ENCODE results near the gene VSTM2L.

Gene VSTM2L

DNA sequence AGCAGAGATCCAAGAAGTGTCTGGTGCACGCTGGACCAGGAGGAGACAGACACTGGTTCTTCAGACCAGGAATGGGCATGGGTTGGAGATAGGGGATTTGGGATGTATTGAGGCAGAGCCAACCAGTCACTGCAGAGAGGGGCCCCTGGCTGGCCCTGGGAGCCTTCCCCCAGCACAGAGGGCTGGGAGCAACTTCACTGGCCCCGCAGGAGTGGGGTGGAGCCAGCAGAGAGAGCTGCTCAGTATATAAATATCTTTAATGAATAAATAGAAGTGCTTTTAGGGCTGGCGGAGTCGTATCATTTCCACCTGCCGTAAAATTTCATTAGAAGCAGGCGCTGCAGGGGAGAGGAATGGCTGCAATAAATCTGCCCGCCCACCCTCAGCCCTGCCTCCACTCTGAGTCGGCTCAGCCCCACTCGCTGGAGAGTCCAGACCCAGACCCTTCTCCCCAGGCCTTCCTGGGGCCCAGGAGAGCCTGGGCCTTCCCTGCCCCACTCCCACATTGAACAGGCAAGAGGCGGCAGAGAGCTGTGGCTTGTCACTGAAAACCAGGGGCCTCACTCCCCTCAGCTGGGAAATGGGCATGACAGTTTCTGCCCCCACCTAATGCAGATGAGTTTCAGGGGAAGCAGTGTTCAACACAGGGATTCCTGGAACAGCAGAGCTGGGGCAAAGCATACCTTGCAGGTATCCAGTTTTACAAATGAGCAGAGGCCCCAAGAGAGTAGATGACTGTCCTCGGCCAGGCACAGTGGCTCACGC, 23.9 kb upstream of the VSTM2L start:
- DNase-seq (ENCODE audit: low read depth), result no peak

DNA sequence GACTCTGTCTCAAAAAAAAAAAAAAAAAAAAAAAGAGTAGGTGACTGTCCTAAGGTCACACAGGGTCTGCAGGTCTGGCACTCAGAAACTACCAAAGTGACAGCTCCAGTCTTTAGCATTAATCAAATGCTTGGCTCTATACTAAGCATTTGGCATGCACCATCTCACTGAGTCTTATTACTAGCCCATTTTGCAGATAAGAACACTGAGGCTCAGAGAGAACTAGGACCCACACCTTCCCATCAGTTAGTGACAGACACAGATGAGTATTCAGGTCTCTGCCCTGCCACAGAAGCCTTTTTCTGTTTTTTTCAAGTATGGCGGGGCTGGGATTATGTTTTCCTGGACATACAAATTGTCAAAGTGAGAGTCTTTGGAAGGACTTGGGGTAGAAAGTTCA, 23.1 kb upstream of the VSTM2L start:
- DNase-seq (ENCODE audit: low read depth), result no peak

DNA sequence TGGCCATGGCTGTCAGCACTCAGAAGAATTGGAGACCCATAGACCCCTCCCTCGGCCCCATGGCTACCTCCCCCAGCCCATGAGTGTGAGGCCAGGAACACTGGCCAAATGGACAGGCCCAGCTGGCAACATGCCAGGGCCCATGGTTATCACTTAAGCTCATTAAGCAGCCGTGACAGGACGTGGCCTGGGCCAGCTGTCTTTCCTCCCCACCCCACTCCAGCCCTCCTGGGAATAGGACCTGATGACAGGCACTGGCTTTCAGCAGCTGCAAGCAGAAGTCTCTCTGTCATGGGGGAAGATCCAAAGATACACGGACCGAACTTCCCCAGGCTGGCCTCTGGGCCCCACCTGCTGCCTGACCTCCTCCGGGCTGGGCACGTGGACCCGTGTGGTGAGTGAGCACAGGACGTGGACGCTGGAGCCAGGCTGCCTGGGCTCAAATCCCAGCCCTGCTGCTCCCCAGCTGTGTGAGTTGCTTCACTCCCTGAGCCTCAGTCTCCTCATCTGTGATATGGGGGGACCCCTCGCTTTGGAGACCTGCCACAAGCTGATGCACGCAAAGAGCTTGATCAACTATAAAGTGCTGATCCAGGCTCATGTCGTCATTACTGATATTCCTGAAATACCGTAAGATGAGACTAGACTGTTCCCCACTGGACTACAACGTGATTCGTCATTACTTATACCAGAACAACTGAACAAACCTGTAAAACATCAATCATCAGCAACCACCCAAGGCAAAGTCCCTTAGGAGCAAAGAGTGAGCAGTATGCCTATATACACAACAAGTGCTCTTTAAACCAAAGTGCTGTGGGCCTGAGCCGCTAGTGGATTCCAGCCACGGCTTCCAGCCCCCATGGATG, 22.0 kb upstream of the VSTM2L start:
- no peak for DNase-seq (ENCODE audit: low read depth)

DNA sequence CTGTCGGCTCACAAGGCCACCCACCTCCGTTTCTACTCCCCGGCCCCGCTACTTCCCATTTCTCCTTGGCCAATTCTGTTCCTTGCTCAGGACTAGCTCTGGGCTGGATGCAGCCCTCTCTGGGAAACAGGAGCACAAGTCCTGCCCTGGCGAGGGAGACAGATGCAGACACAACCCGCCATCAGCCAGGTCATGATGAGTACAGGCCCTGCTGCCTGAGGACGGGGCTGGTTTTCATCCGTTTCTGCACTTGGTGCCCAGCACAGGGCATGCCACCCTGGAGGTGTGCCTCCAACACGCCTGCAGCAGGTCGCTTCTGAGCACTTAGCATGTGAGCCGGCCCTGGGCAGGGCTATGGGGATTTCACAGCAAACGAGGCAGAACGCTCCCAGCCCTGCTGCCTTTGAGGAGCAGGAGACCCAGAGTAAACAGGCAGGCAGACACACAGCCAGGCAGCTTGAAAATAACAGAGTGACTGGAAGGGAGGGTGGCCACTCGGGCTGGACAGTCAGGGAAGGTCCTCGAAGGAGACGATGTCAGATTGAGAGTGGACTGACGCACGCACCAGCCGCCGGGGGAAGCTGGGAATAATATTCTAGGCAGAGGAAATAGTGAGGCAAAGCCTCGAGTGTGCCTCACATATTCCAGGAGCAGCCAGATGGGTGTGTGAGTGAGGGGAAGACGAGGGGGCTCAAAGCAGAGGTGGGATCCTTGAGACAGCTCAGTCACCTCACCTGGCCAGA, 21.2 kb upstream of the VSTM2L start:
- DNase-seq (ENCODE audit: low read depth), result no peak

DNA sequence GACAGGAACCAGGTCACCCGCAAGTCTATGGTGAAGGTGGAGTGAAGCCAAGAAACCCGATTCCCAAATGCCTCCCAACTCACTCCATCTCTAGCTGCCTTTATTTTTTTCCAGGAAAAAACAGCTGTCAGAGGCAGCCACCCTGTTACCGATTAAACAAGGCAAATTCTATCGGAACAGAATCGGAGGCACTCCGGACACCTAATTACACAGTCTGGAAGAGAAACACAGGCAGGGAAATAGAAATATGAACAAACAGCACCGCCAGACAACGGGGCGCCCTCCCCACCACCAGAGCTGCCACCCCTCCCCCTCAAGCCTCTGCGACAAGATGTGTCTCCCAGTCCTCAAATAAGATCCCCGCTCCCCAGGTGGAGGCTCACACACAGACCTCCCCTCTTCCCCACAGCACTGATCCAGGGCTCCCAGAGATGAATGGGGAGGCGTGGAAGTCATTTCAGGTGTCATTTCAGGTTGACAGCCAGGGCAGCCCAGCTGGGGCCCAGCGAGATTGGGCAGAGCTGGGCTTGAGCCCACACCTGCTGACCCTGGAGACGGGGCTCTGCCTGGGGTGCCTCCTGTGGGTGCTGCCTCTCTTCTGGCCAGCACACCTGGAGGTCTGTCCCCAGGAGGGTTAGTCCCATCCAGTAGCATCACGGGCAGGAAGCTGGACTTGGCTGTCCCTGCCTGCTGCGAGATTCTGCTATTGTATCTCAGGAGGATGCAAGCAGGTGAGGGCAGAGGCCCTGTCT, 19.8 kb upstream of the VSTM2L start:
- DNase-seq (ENCODE audit: low read depth), result no peak

DNA sequence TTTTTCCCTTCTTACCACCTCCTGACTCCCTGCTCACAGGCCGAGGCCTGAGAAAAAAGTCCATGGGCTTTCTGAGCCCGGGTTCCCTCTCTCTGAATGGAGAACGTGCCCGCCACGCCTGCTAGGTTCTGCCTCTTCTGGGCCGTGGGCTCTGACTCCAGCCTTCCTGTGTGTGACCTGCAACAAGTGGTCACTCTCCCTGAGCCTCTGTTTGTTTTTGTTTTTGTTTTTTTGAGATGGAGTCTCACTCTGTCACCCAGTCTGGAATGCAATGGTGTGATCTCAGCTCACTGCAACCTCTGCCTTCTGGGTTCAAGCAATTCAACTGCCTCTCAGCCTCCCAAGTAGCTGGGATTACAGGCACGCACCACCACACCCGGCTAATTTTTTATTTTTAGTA, 17.9 kb upstream of the VSTM2L start:
- no peak for DNase-seq (ENCODE audit: low read depth)

DNA sequence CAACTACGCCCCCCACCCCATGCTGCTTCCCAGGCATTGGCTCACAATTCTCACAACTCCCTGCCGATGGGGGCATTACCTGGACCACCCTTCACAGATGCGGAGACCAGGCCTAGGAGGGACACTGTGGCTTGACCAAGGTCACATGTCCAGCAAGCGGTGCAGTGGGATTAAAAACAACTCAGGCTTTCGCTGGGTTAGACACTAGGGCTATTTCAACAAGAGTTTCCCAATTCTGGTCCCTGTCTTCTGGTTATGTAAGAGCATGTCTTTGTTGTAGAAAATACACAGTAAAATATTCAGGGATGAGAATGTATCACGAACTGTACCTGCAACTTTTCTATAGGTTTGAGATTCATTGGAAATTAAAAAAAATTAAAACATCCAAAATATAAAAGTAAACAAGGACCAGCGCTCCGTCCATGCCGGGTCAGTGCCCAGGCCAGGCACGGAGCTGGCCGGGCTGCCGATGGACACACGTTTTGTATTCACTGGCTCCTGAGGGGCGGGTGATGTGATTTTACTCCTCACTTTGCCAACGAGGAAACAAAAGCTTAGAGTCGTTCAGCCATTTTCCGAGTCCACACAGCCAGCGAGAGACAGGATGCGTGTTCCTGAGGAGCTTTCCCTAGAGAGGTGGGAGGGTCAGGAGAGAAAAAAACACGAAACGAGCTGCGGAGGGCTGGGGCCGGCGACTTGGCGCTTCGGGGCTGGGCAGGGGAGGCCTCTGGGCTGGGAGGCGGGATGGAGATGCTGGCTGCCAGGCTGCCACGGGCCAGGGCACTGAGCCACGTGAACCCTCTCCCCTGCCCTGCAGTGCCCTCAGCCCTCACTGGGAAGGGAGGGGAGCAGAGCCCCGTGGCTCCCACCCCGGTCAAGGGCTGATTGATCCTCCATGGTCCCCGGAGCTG, 17.1 kb upstream of the VSTM2L start:
- no peak for DNase-seq (ENCODE audit: low read depth)

DNA sequence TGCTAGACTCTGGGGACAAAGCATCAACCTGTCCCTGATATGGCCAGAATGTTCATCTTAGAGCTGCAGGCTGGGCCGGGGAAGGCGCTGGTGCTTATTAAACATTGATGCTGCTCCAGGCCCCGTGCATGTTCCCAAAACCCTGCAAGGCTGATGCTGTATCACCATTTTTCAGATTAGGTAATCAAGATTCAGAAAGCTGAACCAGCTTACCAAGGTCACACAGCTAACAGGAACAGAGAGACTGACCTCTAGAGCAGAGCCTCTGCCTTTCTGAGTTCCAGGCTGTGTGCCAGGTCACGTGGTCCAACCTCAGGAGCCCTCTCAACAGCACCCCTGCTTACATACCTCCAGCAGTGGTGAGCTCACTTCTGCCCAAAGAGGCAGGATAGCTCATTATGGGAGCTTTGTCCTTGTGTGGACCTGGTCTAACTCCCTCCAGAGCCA, 16.1 kb upstream of the VSTM2L start:
- no peak for DNase-seq (ENCODE audit: low read depth)

DNA sequence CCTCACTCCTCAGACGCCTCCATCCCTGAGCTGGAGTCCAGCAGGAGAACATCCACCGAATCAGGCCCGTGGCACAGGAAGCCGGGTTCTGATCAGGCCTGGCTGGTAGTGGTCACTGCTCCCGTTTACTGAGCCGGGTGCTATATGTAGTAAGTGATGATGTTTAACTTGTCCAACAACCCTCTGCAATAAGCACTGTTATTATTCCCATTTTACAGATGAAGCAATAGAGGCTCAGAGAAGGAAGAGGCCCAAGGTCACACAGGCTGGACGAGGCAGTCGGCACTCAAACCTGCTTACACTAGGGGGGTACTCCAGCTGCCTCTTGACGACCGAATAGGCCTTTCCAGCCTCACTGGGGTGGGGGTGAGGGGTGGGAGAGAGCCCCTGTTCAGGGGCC, 14.3 kb upstream of the VSTM2L start:
- no peak for DNase-seq (ENCODE audit: low read depth)

DNA sequence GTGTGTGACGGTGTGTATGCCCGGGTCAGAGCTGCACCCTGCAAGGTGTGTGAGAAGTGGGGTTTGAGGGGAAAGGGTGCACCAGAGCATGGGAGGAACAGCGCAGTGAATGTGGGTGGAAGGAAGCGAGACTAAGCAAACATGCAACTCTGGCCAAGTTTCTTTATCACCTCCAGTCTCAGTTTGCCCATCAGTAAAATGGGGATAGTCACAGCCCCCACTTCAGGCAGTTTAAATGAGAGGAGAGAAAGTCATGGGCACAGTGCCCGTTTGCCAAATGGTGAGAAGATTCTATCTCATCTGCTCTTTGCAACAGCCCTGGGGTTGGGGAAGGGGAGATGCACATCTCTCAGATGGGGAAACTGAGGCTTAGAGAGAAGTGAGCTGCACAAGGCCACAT, 12.8 kb upstream of the VSTM2L start:
- DNase-seq (ENCODE audit: low read depth), result no peak

DNA sequence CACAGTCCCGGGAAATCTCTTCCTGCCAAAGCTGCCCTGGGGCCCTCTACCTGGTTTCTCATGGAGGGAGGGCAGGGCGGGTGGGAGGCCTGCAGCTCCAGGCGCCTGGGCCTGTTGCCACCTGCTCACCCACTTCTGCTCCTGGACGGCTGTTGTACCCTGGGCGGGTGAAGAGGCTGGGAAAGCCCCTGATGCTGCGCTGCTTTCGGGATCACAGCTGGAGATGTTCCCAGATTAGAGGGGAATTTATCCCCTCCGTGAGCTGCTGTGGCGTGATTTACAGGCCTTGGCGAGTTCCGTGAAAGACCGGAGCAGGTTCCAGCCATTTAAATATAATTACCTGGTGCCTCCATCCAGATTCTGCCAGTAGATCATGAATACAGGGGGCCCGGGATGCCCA, 12.3 kb upstream of the VSTM2L start:
- DNase-seq (ENCODE audit: low read depth), result no peak

DNA sequence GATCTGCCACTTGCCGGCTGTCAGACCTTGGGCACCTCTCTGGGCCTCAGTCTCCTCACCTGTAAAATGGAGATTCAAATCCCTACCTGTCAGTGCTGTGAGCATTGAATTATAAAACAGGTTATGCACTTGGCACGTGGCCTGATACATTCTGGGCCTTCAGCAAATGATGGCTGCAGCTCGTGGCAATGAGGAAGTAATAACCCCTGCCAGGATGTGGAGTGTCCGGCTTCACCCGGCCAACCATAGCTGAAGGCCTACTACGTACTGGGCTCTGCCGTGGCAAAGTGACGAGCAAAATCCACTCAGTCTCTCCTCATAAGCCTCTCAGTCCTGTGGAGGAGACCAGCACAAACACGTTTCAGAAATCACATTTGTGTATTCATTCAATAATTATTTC, 10.9 kb upstream of the VSTM2L start:
- DNase-seq (ENCODE audit: low read depth), result no peak

DNA sequence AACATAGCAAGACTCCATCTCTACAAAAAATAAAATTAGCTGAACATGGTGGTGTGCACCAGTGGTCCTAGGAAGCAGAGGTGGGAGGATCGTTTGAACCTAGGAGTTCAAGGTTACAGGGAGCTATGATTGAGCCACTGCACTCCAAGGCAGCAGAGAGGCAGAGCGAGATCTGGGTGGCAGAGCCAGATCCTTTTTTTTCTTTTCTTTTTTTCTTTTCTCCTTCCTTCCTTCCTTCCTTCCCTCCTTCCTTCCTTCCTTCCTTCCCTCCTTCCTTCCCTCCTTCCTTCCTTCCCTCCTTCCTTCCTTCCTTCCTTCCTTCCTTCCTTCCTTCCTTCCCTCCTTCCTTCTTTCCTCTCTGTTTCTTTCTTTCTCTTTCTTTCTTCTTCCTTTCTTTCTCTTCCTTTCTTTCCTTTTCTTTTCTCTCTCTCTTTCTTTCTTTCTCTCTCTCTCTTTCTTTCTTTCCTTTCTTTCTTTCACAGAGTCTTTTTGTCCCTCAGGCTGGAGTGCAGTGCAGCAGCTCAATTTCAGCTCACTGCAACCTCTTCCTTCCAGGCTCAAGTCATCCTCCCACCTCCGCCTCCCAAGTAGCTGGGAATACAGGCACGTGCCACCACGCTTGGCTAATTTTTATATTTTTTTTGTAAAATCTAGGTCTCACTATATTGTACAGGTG, 9.2 kb upstream of the VSTM2L start:
- DNase-seq (ENCODE audit: low read depth), result no peak

DNA sequence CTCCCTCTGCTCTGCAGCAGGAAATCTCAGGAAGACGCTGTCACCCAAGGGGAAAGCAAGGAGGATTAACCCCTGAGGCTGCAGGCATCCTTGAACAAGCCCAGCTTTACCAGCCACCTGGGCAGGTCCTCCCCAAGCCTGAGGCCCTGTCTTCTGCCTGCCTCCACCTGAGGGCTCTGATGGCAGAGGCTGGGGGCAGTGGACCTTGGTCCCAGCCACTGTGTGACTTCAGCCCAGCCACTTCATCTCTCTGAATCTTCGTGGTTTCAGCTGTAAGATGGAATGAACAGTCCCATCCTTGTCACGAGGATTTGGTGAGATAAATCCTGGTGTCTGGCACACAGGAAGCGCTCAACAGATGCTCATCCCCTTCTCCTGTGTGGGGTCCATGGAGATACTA, 8.5 kb upstream of the VSTM2L start:
- DNase-seq (ENCODE audit: low read depth), result no peak

DNA sequence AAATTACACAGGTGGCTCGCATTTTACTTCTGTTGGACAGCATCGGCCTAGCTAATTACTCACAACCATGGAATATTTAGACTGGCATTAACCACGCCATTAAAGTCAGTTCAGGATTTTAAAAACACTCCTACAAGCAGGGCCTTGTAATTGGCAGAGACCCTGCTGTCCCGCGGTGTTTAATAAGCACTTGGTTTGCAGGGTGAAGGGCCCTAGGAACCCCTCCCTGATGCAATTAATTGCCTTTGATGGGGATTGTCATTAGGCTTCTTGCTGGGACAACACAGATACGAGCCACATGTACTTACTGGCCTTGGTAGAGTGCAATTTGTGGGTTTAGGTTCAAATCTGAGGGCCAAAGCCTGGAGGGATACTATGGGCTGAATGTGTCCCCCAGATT, 7.8 kb upstream of the VSTM2L start:
- no peak for DNase-seq (ENCODE audit: low read depth)

DNA sequence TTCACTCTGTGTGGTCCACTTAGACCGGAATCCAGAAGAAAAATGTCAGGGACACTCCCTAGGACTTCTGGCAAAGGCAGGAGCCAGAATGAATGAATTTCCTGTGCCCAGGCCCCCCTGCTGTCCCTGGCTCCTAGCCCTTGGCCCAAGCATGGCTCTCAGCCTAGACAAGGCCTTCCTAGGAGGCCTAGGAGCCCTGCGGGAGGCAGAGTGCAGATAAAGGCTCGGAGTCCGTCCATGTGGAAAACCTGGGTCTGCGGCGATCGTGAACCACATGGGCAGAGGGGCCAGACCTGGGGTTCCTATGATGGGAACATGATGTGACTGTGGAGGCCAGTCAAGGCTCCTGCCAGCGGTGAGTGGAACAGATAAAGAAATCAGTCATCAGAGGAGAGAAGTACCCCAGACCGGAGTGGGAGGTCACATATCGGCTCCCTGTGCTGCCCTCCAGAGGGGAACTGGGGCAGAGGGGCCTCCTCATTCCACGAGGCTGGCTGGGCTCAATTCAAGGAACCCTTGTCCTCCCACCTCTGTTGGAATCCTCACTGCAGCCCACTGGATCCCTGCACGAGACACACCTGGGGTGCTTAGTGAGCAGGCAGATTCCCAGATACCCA, 5.9 kb upstream of the VSTM2L start:
- DNase-seq (ENCODE audit: low read depth), result no peak

DNA sequence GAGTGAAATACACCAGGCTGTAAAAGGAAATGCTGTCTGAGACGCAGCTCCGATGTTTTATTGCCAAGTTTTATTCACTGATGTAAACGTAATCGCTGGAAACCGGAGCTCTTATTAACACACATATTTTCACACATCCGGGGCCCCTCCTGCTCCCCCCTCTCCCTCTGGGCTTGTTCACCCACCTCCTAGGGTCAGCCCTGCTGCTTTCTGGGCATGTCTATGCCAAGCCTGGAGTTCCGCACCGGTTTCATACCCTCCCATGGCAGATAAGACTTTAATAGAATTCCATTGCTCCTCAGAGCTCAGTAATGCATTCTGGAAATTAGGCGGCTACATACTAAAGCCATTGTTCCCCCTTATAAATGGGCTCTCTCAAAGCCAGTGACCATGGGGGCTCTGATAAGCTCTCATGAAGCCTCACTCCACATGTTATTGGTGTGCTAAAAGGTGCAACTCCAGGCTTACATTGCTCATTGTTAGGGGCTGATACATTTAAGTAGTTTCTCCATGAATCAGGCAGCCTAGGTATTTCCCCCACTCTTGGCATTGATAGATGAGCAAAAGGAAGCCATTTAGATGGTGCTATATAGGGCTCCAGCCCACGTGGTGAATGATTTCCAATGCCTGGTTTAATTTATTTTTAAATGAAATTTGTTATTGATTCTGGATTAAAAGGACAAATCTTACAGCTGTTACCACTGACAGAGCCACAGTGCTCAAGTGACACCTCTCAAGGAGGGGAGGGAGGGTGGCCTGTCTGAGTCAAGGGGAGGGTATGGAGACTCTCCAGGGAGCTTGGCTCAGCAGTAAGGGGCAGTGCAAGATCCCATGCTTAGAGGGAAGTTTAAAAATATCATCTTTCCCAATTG, 4.5 kb upstream of the VSTM2L start:
- no peak for DNase-seq (ENCODE audit: low read depth)

DNA sequence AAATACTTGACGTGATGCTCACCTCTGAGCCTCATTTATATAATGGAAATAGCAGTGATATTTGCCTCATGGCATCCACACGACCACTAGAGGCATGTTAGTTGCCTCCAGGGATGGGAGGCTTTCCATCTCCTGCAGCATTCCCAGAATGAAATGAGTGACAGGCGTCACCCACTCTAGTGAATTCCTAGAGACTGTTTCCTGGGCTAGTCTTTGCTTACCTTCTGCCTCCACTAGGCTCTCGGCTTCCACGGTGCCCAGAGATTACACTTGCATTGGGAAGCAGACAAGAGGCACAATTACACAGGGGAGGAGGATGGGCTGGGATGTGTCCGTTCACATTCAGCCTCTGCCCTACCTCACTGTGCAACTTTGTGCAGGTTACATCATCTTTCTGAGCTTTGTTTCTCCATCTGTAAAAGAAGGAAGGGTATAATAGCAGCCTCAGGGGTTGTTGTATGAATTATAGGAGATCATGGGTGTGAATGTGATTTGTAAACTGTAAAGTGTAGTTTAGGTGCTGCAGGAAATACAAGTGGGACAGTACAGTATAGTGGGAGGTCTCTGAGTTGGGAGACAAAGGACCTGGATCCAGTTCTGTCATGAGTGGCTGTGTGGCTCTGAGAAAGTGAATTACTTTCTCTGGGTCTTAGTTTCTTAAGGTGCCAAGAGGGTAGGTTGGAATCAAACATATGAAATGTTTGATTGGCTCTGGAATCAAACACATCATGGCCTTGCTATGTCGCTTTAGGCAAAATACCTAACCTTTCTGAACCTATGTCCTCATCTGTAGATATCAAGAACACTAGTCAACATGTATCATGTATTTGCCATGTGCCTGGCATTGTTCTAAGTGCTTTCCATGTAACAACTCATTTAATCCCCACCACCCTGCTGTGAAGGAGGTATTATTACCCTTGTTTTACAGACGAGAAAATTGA, 3.6 kb upstream of the VSTM2L start:
- DNase-seq (ENCODE audit: low read depth), result no peak
